HL-60 (cell line): Measurements from ENCODE around the gene SLC49A4.

ENCODE experiments used
- DNase-seq, 2 experiments: peaks; one replicate each; pipeline ENCODE4 v3.0.0-alpha.2; 2010 to 2020; ENCODE audit warnings: low read depth in 1 of 2, low spot score in 1 of 2
- H3K27ac ChIP-seq: fragments of 250-450 bp; sonication (Bioruptor Pico); replicated peaks from 2 replicates; pipeline ENCODE4 v1.5.1; 2020; ENCODE audit warnings: mild to moderate bottlenecking, moderate library complexity
- H3K27me3 ChIP-seq: fragments of 250-450 bp; sonication (Bioruptor Pico); 2 replicates; pipeline ENCODE4 v1.5.1; 2021; ENCODE audit warnings: mild to moderate bottlenecking, moderate library complexity; ENCODE audit not compliant: insufficient read depth, poor library complexity, severe bottlenecking
- H3K4me3 ChIP-seq: replicated peaks from 2 replicates; pipeline ENCODE4 v1.5.1; 2011; ENCODE audit warnings: mild to moderate bottlenecking, control low read depth, low read length; ENCODE audit not compliant: insufficient read depth
- GABPA ChIP-seq: IDR thresholded peaks from 2 replicates; pipeline ENCODE4 v1.6.1; 2012; ENCODE audit warnings: low read depth
- POLR2AphosphoS5 ChIP-seq: IDR thresholded peaks from 2 replicates; pipeline ENCODE4 v1.6.1; 2012; ENCODE audit warnings: low read depth
- SPI1 ChIP-seq: IDR thresholded peaks from 2 replicates; pipeline ENCODE4 v1.6.1; 2012; ENCODE audit warnings: low read depth, mild to moderate bottlenecking, borderline replicate concordance
- TF ChIP-seq, protein P1 (sequence below): IDR thresholded peaks from one replicate; pipeline ENCODE4 v1.5.1; 2011; ENCODE audit warnings: low read length, control low read depth, inconsistent platforms; ENCODE audit not compliant: insufficient read depth
- TF ChIP-seq, protein P2 (sequence below): IDR thresholded peaks from 2 replicates; pipeline ENCODE4 v1.6.1; 2012; ENCODE audit warnings: low read depth; ENCODE audit not compliant: insufficient replicate concordance

The SLC49A4 gene

DNA sequence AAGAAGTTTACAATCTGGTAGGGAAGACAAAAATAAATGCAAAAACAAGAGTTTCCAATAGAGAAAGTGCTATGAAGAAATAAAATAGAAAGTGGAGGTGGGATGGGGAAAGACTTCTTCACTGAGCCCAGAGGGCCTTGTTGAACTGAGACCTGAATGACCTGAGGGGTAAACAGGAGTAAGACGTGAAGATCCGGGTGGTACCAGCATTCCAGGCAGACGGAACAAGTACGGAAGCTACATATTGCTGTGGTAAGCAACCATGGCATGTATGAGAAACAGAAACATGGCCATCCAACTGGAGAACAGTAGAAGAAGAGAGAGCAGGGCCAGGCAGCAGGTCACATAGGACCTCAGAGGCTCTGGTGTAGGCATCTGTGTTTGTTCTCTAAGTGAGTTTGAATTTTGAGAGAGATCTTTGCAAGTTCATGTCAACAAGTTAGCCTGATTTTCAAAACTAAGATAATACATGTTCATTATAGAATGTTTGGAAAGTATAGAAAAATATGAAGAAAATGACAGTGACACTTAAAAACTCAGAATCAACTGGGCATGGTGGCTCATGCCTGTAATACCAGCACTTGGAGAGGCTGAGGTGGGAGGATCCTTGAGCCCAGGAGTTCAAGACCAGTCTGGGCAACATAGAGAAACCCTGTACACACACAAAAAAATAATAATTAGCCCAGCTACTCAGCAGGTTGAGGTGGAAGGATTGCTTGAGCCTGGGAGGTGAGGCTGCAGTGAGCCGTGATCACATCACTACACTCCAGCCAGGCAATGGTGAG is 64.3 kb downstream of the SLC49A4 start:
- H3K4me3 ChIP-seq = no peak overlapping the region
- TF ChIP-seq, protein P1, sequence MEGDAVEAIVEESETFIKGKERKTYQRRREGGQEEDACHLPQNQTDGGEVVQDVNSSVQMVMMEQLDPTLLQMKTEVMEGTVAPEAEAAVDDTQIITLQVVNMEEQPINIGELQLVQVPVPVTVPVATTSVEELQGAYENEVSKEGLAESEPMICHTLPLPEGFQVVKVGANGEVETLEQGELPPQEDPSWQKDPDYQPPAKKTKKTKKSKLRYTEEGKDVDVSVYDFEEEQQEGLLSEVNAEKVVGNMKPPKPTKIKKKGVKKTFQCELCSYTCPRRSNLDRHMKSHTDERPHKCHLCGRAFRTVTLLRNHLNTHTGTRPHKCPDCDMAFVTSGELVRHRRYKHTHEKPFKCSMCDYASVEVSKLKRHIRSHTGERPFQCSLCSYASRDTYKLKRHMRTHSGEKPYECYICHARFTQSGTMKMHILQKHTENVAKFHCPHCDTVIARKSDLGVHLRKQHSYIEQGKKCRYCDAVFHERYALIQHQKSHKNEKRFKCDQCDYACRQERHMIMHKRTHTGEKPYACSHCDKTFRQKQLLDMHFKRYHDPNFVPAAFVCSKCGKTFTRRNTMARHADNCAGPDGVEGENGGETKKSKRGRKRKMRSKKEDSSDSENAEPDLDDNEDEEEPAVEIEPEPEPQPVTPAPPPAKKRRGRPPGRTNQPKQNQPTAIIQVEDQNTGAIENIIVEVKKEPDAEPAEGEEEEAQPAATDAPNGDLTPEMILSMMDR = no peak
- no peaks in the 10 kb centered on the region for H3K27me3 ChIP-seq
- no peak for DNase-seq
- H3K27ac ChIP-seq = no peak overlapping the region

DNA sequence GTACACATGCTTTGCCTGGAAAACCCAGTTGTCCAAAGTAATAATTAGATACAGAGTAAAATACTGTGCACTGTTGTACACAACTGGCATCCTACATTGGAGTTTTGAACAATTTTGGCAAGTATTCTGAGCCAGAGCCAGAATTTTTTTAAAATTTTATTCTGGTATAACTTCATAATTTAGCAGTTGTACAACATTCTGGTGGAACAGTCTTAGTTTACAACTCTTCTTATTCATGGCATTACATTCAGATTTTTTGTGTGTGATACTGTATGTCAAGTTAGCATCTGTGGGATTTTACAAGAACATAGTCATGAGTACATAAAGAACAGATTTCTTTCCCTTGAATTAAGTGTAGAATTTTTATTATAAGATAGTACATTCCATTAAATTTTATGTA is 67.5 kb downstream of the SLC49A4 start:
- Histone ChIP-seq H3K27ac (no peak overlapping the region), H3K4me3 (no peak overlapping the region), H3K27me3 (no peaks in the 10 kb centered on the region)
- DNase-seq = no peak
- TF ChIP-seq, protein P2, sequence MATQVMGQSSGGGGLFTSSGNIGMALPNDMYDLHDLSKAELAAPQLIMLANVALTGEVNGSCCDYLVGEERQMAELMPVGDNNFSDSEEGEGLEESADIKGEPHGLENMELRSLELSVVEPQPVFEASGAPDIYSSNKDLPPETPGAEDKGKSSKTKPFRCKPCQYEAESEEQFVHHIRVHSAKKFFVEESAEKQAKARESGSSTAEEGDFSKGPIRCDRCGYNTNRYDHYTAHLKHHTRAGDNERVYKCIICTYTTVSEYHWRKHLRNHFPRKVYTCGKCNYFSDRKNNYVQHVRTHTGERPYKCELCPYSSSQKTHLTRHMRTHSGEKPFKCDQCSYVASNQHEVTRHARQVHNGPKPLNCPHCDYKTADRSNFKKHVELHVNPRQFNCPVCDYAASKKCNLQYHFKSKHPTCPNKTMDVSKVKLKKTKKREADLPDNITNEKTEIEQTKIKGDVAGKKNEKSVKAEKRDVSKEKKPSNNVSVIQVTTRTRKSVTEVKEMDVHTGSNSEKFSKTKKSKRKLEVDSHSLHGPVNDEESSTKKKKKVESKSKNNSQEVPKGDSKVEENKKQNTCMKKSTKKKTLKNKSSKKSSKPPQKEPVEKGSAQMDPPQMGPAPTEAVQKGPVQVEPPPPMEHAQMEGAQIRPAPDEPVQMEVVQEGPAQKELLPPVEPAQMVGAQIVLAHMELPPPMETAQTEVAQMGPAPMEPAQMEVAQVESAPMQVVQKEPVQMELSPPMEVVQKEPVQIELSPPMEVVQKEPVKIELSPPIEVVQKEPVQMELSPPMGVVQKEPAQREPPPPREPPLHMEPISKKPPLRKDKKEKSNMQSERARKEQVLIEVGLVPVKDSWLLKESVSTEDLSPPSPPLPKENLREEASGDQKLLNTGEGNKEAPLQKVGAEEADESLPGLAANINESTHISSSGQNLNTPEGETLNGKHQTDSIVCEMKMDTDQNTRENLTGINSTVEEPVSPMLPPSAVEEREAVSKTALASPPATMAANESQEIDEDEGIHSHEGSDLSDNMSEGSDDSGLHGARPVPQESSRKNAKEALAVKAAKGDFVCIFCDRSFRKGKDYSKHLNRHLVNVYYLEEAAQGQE = no peak
- no peak for TF ChIP-seq SPI1
- no peak for TF ChIP-seq GABPA
- TF ChIP-seq, protein P1 = no peak
- TF ChIP-seq POLR2AphosphoS5 = no peak

DNA sequence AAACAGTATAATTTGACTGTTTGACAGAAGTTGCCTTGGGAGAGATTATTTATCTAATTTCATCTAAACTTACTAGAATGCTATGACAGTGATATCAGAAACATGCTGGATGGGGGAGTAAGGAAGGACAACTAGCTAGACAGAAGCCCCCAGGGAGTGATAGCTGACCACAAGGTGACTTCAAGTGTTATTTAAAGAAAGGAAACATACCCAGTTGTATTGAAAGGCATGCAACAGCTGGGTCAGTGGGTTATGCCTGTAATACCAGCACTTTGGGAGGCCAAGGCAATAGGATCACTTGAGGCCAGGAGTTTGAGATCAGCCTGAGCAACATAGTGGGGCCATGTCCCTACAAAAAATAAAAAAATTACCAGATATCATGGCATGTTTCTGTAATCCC is 69.6 kb downstream of the SLC49A4 start:
- Histone ChIP-seq H3K4me3 (no peak overlapping the region), H3K27me3 (no peaks in the 10 kb centered on the region), H3K27ac (no peak overlapping the region)
- no peak for DNase-seq
- TF ChIP-seq, protein P2 = no peak
- TF ChIP-seq POLR2AphosphoS5 (no peak), GABPA (no peak), SPI1 (no peak)
- TF ChIP-seq, protein P1 = no peak

DNA sequence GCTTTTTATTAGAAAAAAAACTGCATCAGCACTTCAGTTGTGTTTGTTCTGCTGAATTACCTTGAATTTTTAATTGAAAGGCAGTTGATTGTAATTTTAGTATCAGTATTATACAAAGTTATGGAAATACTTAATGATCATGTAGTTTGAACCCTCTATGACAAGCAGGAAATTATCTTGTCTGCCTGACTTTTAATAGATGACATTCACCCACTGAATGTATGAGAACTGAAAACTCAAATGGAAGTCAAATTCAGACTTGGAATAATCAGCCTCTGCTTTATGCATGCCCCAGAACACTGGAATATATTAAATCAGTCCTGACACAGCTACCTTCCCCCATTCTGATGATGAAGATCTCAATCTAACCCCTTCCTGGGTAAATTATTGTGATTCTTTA is 73.5 kb downstream of the SLC49A4 start:
- TF ChIP-seq, protein P1 = no peak
- TF ChIP-seq GABPA (no peak), SPI1 (no peak), POLR2AphosphoS5 (no peak)
- TF ChIP-seq, protein P2 = no peak
- no peak for DNase-seq
- no peak overlapping the region for H3K4me3 ChIP-seq
- H3K27ac ChIP-seq = no peak overlapping the region
- no peaks in the 10 kb centered on the region for H3K27me3 ChIP-seq
